VCaP (cell line): ENCODE measurements around the gene CD53.

Experiments used
- H3K27ac ChIP-seq: fragments of 450-650 bp; 2 replicates; pipeline ENCODE4 v1.5.1; 2017
- TF ChIP-seq, protein P1 (sequence below): fragments of 450-650 bp; conservative IDR thresholded peaks from 2 replicates; pipeline ENCODE4 v1.5.1; 2017; ENCODE audit warnings: mild to moderate bottlenecking, moderate library complexity

Gene CD53

DNA sequence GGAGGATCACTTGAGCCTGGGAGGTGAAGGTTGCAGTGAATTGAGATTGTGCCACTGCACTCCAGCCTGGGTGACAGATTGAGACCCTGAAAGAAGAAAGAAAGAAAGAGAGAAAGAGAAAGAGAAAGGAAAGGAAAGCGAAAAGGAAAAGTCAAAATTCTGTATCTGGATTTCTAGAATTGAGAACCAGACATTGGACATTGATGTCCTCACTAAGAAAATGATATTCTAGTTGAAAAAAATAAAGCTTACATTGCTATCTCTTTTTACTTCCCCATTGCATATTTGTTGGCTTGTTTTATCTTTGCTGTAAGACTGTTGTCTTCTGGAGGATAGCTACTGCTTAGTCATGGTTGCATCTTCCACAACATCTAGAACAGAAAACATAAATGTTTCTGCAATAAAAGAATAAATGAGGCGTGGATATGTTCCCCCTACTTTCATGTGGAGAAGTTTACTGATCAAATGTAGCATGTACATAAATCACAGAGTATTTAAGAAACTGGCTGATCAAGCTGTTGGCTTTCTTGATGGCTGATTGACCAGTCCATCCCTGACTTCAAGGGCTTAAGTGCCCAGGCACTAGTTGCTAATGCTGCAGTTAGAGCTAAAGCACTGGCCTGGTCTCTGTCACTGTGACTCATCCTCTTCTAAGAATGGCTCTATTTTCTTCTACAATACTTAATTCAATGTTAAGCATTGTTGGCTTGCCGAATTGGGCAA lies 17.7 kb downstream of the CD53 start:
- TF ChIP-seq, protein P1, sequence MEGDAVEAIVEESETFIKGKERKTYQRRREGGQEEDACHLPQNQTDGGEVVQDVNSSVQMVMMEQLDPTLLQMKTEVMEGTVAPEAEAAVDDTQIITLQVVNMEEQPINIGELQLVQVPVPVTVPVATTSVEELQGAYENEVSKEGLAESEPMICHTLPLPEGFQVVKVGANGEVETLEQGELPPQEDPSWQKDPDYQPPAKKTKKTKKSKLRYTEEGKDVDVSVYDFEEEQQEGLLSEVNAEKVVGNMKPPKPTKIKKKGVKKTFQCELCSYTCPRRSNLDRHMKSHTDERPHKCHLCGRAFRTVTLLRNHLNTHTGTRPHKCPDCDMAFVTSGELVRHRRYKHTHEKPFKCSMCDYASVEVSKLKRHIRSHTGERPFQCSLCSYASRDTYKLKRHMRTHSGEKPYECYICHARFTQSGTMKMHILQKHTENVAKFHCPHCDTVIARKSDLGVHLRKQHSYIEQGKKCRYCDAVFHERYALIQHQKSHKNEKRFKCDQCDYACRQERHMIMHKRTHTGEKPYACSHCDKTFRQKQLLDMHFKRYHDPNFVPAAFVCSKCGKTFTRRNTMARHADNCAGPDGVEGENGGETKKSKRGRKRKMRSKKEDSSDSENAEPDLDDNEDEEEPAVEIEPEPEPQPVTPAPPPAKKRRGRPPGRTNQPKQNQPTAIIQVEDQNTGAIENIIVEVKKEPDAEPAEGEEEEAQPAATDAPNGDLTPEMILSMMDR = no peak
- H3K27ac ChIP-seq = no peak overlapping the region

DNA sequence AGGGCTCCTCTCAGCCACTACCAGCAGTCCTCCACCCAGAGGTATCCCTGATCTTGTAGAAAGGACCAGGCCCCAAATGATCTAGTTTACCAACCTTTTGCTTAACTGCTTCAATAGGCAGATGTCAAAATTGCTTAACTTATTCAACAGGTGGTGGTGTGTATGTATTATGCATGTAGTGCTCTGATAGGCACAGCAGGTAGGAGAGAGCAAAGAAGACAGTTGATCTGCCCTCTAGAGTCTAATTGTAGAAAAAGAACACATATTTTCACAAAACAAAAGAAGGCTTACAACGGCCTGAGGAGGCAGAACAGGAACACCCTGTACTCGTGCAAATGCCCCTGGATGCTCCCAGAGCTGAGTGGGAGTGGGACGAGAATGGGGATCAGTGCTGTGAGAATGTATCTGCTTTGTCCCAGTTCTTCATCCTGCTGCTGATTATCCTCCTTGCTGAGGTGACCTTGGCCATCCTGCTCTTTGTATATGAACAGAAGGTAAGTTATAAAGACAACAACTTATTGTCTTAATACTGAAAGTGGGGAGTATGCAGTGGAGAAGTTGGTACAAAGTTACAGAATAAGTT lies 21.1 kb downstream of the CD53 start:
- TF ChIP-seq, protein P1 = peak; percentile 30; the same call in 1 of the 2 replicates
- no peak overlapping the region for H3K27ac ChIP-seq

DNA sequence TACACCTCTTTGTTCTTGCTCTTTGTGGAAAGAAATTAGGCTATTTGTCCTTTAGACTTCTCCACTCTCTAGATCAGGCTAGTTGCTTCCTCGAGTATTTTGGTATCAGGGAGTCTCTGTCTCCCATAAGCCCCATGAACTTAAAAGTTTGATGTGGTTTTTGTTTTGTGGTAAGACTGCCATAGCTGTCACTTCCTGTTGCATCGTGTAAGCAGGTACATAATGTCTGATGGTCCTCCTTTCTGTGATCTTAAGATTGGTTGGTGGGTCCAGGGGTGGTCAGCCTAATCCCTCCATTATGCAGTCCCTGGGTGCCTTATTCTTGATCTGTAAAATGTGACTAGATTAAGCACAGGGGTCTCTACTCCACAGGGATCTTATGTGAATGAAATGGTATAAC lies 23.1 kb downstream of the CD53 start:
- TF ChIP-seq, protein P1 = no peak
- H3K27ac ChIP-seq = no peak overlapping the region

DNA sequence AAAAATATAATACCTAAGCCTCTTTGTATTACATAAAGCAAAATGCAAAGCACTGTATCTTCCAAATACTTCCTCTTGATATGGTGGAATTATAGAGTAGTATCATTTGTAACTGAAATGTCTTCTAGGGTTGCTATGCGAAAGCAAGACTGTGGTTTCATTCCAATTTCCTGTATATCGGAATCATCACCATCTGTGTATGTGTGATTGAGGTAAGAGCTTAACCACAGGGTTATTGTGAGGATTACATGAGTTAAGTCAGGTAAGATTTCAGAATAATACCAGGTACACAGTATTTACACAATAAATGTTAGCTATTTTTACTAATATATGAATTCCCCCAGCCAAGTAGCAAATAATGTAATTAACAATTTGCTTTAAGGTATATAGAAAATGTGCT lies 24.7 kb downstream of the CD53 start:
- H3K27ac ChIP-seq = no peak overlapping the region
- TF ChIP-seq, protein P1 = no peak

DNA sequence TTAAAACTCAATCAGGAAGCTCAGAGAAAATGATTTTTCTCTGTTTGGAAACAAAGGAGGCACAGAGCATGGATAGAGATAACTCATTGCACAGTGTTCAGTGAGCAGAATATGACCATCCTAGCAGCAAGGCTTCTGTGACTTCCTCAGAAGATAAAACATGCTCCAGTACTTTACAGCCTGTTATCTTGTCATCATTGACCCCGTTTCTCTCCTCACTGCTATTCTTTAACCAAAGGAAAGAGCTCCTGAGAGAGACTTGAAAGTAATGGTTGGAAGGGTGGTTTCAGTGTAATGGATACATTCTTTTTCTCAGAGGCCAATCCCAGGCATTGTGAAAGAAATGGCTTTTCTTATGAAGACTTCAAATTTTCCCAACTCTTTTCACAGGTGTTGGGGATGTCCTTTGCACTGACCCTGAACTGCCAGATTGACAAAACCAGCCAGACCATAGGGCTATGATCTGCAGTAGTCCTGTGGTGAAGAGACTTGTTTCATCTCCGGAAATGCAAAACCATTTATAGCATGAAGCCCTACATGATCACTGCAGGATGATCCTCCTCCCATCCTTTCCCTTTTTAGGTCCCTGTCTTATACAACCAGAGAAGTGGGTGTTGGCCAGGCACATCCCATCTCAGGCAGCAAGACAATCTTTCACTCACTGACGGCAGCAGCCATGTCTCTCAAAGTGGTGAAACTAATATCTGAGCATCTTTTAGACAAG lies 25.9 kb downstream of the CD53 start:
- no peak overlapping the region for H3K27ac ChIP-seq
- TF ChIP-seq, protein P1 = no peak

DNA sequence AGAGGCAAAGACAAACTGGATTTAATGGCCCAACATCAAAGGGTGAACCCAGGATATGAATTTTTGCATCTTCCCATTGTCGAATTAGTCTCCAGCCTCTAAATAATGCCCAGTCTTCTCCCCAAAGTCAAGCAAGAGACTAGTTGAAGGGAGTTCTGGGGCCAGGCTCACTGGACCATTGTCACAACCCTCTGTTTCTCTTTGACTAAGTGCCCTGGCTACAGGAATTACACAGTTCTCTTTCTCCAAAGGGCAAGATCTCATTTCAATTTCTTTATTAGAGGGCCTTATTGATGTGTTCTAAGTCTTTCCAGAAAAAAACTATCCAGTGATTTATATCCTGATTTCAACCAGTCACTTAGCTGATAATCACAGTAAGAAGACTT lies 26.5 kb downstream of the CD53 start:
- H3K27ac ChIP-seq = no peak overlapping the region
- TF ChIP-seq, protein P1 = no peak

DNA sequence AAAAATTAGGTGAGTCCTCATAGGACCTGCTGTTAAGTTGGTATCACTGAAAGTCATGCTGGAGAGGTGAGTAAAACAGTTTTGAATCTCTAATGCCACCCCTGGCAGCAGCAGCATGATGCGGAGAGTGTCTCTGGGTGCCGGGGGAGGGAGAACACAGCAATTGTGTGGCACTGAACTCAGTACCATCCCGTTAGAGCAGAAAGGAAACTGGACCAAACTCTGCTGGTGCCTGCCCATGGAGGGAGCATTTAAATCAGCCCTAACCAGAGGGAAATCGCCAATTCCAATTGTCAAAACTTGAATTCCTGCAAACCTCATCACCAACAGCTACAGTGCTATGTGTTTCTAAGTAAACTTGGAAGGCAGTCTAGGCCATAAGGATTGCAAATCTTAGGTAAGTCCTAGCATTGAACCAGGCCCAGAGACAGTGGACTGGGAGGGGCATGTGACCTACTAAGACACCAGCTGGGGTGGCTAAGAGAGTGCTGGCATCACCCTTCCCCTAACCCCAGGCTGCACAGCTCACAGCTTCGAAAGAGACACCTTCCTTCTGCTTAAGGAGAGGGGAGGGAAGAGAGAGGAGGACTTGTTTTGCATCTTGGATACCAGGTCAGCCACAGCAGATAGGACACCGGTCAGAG lies 30.0 kb downstream of the CD53 start:
- no peak overlapping the region for H3K27ac ChIP-seq
- TF ChIP-seq, protein P1 = no peak
